Stimulated activated memory B cell treated with anti-CD40 and anti-IgM and Interleukin-4, amounts not matched to agents 10 μg/mL and 1 μg/mL and 100 μg/mL, for 72 hours (primary cell): ENCODE measurements around the gene SMG7.

Source experiments
- ATAC-seq: fragments of 150-1000 bp; cut with Tn5 transposase; 2 replicates; pipeline ENCODE4 v1.10.0; 2021
- H3K27ac Mint-ChIP-seq: one replicate; pipeline ENCODE4 v1.8.0; 2022; ENCODE audit warnings: mild to moderate bottlenecking, mixed read lengths
- H3K27me3 Mint-ChIP-seq: one replicate; pipeline ENCODE4 v1.8.0; 2022; ENCODE audit warnings: mixed read lengths
- H3K36me3 Mint-ChIP-seq: one replicate; pipeline ENCODE4 v1.8.0; 2022; ENCODE audit warnings: mixed read lengths
- H3K4me1 Mint-ChIP-seq: one replicate; pipeline ENCODE4 v1.8.0; 2022; ENCODE audit warnings: mixed read lengths
- H3K4me3 Mint-ChIP-seq: one replicate; pipeline ENCODE4 v1.8.0; 2022; ENCODE audit warnings: mild to moderate bottlenecking, moderate library complexity, mixed read lengths
- H3K9me3 Mint-ChIP-seq: one replicate; pipeline ENCODE4 v1.8.0; 2022; ENCODE audit warnings: mixed read lengths

SMG7 gene

DNA sequence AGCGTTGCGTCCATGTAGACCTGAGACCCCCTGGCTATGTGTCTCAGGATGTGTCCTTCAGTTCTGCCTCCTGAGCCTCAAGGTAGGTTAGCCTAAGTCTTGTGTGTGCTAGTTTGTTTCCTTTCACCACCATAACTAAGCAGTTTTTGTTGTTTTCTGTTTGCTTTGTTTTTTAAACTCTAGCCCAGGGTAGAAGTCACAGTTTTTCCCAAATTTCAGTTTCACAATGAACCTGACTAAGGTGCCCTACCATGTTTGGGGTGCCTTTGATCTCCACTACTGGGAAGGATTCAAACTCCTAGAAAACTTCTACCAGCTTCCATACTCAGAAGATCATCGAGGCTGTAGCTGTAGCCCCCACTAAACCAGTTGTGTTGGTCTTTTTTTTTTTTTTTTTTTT is 14.8 kb upstream of the SMG7 start:
- Mint-ChIP-seq H3K27ac (no peak overlapping the region), H3K27me3 (peaks cover 40% of the 10 kb centered on the region), H3K36me3 (no peaks in the 10 kb centered on the region), H3K4me3 (no peak overlapping the region), H3K4me1 (no peaks in the 10 kb centered on the region), H3K9me3 (no peaks in the 10 kb centered on the region)
- no peak for ATAC-seq

DNA sequence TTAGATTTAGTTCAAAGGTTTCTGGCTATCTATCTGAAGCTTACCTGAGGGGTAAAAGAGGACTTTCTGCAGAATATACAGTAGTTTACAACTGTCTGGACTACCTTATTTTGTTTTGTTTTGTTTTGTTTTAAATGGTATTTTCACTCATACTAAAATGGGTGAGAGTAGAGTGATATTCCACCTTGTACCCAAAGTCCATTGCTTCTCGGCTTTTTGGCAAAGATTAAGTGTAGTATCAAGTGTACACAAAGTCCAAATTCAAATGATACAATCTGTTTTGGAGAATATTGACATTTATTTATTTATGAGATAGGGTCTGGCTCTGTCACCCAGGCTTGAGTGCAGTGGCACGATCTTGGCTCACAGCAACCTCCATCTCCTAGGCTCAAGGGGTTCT is 11.7 kb upstream of the SMG7 start:
- no peaks in the 10 kb centered on the region for H3K36me3 Mint-ChIP-seq
- H3K27ac Mint-ChIP-seq, result no peak overlapping the region
- peaks cover 44% of the 10 kb centered on the region for H3K27me3 Mint-ChIP-seq
- H3K9me3 Mint-ChIP-seq, result no peaks in the 10 kb centered on the region
- no peaks in the 10 kb centered on the region for H3K4me1 Mint-ChIP-seq
- ATAC-seq, result no peak
- no peak overlapping the region for H3K4me3 Mint-ChIP-seq

DNA sequence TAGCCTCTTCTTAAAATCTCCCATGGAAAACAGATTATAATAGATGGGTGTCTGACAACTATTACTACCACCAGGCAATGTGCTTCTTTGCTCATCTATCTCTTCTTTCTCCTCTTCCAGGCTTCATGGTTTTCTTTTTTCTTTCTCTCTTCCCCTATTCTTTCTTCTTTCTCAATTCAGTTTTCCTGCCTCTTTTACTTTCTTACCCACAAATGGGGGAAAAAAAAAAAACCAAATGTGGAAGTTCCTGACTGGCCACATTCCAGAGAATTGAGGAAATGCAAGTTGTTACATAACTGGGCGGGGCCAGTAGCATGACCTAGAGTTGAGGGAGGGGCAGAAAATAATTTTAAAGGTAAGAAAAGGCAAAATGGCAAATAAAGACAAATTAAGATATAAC is 10.9 kb upstream of the SMG7 start:
- no peak for ATAC-seq
- Mint-ChIP-seq H3K27ac (no peak overlapping the region), H3K4me1 (no peaks in the 10 kb centered on the region), H3K36me3 (no peaks in the 10 kb centered on the region), H3K9me3 (no peaks in the 10 kb centered on the region), H3K27me3 (peaks cover 36% of the 10 kb centered on the region), H3K4me3 (no peak overlapping the region)

DNA sequence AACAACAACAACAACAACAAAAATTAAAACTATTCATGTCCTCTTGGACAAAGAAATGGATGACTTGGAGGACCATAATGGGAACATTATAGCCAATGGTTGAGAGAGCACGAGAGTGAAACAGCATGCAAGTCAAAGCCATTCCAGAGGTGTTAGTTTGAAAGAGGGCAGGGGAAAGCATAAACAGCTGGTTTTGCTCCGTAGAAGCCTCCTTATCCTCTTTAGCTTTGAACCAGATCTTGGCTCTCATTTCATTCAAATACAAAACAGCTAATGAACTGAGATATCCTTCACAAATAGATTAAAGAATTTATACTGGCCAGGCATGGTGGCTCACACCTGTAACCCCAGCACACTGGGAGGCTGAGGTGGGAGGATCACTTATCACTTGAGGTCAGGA is 8.7 kb upstream of the SMG7 start:
- Mint-ChIP-seq H3K36me3 (no peaks in the 10 kb centered on the region), H3K4me3 (no peak overlapping the region), H3K9me3 (no peaks in the 10 kb centered on the region), H3K27ac (no peak overlapping the region), H3K4me1 (no peaks in the 10 kb centered on the region), H3K27me3 (peaks cover 26% of the 10 kb centered on the region)
- no peak for ATAC-seq

DNA sequence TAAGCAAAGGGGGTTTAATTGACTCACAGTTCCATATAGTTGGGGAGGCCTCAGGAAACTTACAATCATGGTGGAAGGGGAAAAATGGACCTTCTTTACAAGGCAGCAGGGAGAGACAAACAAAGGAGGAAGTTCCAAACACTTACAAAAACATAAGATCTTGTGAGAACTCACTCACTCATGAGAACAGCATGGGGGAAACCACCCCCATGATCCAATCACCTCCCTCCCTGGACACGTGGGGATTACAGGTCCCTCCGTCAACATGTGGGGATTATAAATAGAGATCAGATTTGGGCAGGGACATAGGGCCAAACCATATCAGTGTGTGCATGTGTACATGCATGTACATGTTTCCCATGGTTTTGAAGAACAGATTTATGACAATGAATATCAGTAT is 5.5 kb upstream of the SMG7 start:
- Mint-ChIP-seq H3K9me3 (no peaks in the 10 kb centered on the region), H3K4me3 (no peak overlapping the region), H3K4me1 (no peaks in the 10 kb centered on the region), H3K27ac (no peak overlapping the region), H3K36me3 (no peaks in the 10 kb centered on the region), H3K27me3 (peaks cover 13% of the 10 kb centered on the region)
- ATAC-seq, result no peak

DNA sequence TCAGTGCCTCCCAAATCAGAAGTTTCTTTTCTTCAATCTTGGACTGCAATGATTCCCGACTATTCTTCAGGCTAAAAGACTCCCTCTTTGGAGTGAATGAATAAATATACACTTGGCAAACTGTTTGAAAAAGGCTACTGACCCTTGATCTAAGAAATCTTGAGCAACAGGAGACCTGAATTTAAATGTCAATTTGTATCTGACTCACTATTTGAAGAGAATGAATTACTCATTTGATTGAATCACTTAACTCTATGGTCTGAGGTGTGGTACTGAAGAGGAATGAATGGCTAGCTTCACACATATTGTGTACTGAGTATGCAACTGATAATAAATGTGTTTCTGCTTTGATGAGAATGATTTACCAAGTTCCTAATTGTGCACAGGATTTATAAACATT is 4.6 kb upstream of the SMG7 start:
- ATAC-seq, result no peak
- no peak overlapping the region for H3K27ac Mint-ChIP-seq
- no peak overlapping the region for H3K4me3 Mint-ChIP-seq
- H3K4me1 Mint-ChIP-seq, result no peaks in the 10 kb centered on the region
- H3K36me3 Mint-ChIP-seq, result no peaks in the 10 kb centered on the region
- peaks cover 13% of the 10 kb centered on the region for H3K27me3 Mint-ChIP-seq
- no peaks in the 10 kb centered on the region for H3K9me3 Mint-ChIP-seq

DNA sequence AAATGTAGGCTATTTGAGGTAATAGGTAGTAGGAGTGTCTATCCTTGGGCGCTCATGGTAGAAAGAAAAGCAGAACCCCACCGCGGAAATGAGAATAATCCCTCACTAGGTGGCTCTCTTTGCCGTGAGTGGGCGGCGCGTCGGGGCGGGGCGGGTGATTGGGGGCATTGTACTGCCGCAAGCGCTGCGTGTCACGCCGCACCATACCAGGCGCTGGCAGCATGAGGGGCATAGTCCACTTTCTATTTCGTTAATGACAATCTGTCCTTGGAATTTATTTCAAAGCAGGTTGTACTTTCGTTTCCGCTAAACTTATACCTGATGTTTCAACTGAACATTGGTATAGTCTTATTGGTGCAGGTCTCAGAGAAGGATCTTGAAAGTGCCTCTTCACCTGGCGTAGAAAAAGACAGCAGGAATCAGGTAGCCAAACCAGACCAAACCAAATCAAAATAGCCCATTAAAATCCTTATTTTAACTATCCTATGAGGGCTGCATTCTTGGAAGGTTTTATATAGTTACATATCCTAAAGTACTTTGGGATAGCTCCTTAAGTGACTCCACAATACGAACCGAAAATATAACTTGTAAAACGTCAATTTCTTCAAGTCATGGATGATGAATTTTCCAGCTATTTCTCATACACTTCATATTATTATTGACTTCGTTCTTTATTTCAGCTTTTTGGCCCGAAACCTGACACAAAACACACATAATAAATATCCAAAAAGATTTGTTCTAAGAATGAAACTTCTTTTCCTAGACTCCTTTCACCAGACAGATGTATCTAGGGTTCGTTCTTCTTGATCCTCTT is 1.9 kb upstream of the SMG7 start:
- H3K4me1 Mint-ChIP-seq, result no peaks in the 10 kb centered on the region
- H3K27me3 Mint-ChIP-seq, result no peaks in the 10 kb centered on the region
- H3K27ac Mint-ChIP-seq, result peak overlapping the region; percentile 95
- no peaks in the 10 kb centered on the region for H3K9me3 Mint-ChIP-seq
- H3K4me3 Mint-ChIP-seq, result peak overlapping the region; percentile 92
- peaks cover 10% of the 10 kb centered on the region for H3K36me3 Mint-ChIP-seq
- ATAC-seq, result peak; percentile 64

DNA sequence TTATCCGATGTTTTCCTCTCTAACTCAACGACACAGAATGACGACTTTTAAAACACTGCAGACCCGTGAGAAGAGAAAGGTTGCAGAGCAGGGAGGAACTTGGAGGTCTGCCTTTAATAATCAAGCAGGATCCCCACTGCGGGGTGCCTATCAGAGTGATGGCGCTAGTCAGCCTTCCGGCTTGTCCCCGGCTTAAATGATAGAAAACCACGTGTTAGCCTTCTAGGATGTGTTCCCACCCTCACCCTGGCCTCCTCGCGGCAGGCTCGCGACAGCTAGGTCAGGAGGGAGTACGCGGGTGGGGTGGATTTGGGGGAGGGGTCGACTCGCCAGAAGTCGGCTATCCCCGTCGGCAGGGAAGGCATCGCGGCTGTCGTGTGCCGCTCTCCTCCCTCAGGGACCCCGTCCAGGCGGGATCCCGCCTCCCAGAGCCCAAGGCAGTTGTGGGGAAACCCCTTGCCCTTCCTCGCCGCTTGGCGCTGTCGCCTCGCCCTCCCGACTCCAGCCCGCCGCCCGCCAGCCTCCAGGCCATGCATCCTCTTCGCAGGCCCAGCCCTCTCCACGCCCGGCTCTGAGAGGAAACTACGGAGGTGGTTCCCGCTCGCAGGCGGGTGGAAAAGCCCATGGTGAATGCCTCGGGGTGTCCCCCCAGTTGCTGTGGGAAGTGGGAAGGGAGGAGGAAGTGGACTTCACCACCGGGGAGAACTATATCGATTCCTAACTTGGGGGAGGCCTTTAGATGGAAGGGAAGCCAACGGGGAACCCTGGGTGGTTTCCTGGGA is 1.1 kb upstream of the SMG7 start:
- no peaks in the 10 kb centered on the region for H3K27me3 Mint-ChIP-seq
- peak overlapping the region; percentile 95 for H3K27ac Mint-ChIP-seq
- H3K36me3 Mint-ChIP-seq, result peaks cover 10% of the 10 kb centered on the region
- H3K9me3 Mint-ChIP-seq, result no peaks in the 10 kb centered on the region
- H3K4me3 Mint-ChIP-seq, result peak overlapping the region; percentile 92
- peak; percentile 54 for ATAC-seq
- no peaks in the 10 kb centered on the region for H3K4me1 Mint-ChIP-seq

DNA sequence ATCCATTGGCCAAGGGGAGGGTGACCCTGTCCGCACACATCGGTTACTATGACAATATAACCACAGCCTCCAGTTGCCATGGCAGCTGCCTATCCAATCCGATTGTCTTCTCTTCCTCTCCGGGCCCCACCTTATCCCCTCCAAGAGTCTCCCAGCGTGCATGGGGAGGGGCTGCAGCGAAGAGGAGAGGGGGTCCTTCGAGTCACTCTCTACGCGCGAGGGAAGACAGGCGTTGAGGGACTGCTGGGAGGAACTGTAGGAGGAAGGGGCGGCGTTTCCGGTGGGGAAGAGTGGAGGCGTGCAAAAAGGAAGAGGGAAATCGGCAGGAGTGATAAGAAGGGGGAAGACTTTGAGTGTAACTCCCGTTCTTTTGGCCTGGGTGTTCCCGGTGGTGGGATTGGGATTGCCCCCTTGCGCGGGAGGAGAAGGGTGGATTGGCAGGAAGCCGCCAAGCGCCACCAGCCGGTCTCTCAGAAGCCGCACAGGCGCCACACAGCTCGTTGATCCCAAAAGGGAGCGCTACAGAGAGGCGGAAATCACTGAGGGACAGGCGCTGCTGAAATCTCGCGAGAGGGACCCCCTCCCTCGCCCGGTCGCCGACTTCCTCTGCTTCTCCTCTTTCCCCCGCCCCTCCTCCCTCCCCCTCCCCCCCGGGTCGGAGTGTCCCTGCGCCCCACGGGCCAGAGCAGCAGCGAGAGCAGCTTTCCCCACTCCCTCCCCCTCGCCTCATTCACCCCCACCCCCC is 384 bp upstream of the SMG7 start:
- peak; percentile 82 for ATAC-seq
- no peaks in the 10 kb centered on the region for H3K9me3 Mint-ChIP-seq
- H3K36me3 Mint-ChIP-seq, result peaks cover 10% of the 10 kb centered on the region
- H3K4me1 Mint-ChIP-seq, result no peaks in the 10 kb centered on the region
- H3K27me3 Mint-ChIP-seq, result no peaks in the 10 kb centered on the region
- peak overlapping the region; percentile 92 for H3K4me3 Mint-ChIP-seq
- H3K27ac Mint-ChIP-seq, result peak overlapping the region; percentile 95

DNA sequence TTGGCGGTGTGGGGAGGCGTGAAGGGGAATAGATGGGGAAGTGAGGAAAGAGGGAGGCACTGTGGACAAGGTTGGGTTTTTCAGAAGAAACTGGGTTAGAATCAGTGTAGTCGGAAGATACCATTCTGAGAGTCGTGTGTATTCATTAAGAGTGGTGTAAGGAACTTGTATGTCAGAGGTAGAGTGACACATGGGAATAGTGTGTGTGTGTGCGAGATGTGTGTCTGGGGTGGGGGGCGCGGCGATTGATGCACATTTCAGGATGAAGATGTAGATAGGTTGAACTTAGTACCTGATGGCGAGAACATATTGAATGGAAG is 878 bp downstream of the SMG7 start:
- Mint-ChIP-seq H3K27ac (peak overlapping the region; percentile 95), H3K4me3 (peak overlapping the region; percentile 92), H3K4me1 (peaks cover 4% of the 10 kb centered on the region), H3K36me3 (peaks cover 10% of the 10 kb centered on the region), H3K9me3 (no peaks in the 10 kb centered on the region), H3K27me3 (no peaks in the 10 kb centered on the region)
- ATAC-seq, result no peak

DNA sequence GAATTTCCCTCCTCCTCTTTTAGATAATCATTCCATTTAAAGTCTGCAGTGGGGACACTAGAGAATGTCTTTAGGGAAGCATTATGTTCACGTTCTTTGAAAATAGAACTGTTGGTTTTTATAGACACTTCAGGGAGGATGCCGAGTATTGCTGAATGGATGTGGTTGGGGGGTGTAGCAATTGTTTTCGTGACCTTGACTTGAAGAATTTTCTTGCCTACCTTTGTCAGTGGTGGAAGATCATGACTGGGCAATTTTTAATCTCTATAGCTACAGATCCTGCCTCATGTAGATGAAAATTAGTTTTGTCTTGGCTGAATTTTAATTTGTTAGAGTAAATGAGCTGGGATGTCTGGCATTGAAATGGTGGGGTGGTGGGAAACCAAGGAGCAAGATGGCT is 3.8 kb downstream of the SMG7 start:
- no peak for ATAC-seq
- Mint-ChIP-seq H3K9me3 (no peaks in the 10 kb centered on the region), H3K36me3 (peaks cover 10% of the 10 kb centered on the region), H3K27ac (no peak overlapping the region), H3K4me3 (no peak overlapping the region), H3K4me1 (peaks cover 31% of the 10 kb centered on the region), H3K27me3 (no peaks in the 10 kb centered on the region)

DNA sequence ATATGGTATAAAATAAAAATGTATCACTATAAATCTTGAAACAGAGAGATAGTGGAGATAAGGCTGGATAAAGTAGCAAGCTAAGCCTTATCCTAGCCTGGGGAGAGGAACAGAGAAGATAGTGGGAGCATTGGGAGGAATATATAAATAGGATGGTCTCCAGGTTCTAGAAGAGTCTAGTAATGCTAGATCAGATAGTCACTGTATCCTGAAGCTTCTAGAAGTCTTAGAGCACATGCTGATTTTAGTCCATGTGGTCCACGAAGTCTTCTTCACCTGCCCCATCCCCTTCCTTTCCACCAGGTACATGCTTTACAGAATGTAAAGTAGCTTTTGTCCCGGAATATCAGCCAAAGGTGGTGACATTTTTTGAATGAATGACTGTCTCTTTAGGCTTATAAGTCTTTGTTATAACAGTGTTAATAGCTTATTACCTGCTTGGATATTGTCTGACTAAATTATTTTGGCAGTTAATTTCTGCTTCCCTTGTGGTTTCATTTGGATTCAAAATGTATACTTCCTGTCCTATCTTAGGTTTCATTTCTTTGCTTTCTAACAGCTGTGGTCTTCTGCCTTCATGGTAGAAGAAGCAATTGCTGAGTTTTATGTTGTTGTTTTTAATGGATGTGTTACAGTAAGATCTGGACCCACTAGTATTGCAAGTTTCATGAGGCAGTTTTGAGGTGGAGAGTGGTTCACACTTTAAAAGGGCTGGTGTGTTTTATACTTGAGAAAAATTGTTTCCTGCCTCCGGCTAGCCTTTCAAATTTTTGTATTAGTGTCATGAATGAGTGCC is 5.9 kb downstream of the SMG7 start:
- Mint-ChIP-seq H3K27ac (peak overlapping the region; percentile 66), H3K36me3 (peaks cover 7% of the 10 kb centered on the region), H3K27me3 (no peaks in the 10 kb centered on the region), H3K9me3 (no peaks in the 10 kb centered on the region), H3K4me3 (peak overlapping the region; percentile 16), H3K4me1 (peaks cover 52% of the 10 kb centered on the region)
- ATAC-seq, result no peak

DNA sequence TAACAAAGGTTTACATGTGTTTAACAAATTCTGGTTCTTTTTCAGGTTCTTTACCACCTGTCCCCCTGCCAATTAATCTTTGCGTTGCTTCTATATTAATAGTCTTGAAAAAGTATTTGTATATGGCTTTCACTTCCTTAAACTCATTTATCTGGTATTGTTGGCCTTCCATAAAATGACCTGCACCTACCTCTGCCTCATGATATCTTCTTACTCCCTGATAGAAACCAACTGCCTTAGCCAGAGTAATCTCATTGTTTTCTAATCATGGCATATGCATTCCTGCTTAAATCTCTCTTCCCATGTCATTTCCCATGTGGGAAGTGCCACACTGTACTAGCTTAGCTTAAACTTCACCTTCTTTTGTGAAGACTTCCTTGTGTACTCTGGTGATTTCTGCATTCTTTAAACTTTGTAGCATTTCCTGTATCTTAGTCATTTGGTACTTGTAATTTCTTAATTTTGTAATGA is 8.7 kb downstream of the SMG7 start:
- peak; percentile 75 for ATAC-seq
- H3K27ac Mint-ChIP-seq, result peak overlapping the region; percentile 65
- H3K9me3 Mint-ChIP-seq, result no peaks in the 10 kb centered on the region
- H3K4me3 Mint-ChIP-seq, result peak overlapping the region; percentile 22
- no peaks in the 10 kb centered on the region for H3K27me3 Mint-ChIP-seq
- no peaks in the 10 kb centered on the region for H3K36me3 Mint-ChIP-seq
- peaks cover 58% of the 10 kb centered on the region for H3K4me1 Mint-ChIP-seq

DNA sequence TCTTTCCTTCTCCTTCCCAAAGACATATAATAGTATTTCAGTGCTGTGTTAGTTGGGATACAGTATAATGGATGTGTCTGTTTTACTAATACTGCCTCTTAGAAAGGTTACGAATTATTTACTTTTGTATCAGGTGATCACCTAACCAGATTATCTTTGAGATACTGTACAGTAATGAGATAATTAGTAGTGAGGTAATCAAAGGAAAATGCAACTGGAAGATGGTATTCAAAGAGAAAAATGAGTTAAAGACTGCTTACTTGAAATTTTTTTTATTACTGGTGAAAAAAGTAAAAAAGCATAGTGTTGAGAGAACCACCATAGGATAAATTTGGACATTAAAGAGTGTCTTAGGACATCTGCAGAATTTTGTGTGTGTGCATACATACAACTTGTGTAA is 10.9 kb downstream of the SMG7 start:
- H3K27me3 Mint-ChIP-seq, result no peaks in the 10 kb centered on the region
- H3K4me1 Mint-ChIP-seq, result peaks cover 69% of the 10 kb centered on the region

DNA sequence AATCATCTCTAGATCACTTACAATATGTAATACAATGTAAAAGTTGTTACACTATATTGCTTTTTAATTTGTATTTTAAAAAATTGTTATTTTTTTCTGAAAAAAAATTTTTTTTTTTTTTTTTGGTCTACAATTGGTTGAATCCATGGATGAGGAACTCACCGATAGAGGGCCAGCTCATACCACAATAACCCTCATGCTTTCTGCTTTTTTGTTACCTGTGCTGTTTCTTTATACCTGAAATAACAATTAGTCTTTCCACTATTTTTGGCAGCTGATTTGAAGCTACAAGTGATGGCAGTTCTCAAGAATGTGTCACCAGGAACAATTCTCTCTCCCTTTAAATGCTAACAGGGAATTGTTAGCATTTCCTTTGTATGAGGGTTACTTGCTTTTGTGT is 12.0 kb downstream of the SMG7 start:
- no peak for ATAC-seq
- Mint-ChIP-seq H3K4me1 (peaks cover 67% of the 10 kb centered on the region), H3K9me3 (no peaks in the 10 kb centered on the region), H3K27ac (no peak overlapping the region), H3K36me3 (peaks cover 9% of the 10 kb centered on the region), H3K4me3 (no peak overlapping the region), H3K27me3 (no peaks in the 10 kb centered on the region)

More for the DNA sequence above, 10.9 kb downstream of the SMG7 start:
- Mint-ChIP-seq H3K9me3 (no peaks in the 10 kb centered on the region), H3K36me3 (peaks cover 9% of the 10 kb centered on the region), H3K27ac (no peak overlapping the region), H3K4me3 (no peak overlapping the region)
- ATAC-seq, result no peak
